Fibroblast of the conjunctiva (primary cell): ENCODE measurements around the gene DDX1.
"Not testable (repeated sequence)": the region's sequence is repeated elsewhere in the genome, so short reads cannot be mapped to it uniquely, and the experiment has no call there.

ENCODE experiments used
- DNase-seq: peaks from one replicate; pipeline ENCODE4 v3.0.0-alpha.2; 2010; ENCODE audit warnings: low read depth

DDX1 gene

DNA sequence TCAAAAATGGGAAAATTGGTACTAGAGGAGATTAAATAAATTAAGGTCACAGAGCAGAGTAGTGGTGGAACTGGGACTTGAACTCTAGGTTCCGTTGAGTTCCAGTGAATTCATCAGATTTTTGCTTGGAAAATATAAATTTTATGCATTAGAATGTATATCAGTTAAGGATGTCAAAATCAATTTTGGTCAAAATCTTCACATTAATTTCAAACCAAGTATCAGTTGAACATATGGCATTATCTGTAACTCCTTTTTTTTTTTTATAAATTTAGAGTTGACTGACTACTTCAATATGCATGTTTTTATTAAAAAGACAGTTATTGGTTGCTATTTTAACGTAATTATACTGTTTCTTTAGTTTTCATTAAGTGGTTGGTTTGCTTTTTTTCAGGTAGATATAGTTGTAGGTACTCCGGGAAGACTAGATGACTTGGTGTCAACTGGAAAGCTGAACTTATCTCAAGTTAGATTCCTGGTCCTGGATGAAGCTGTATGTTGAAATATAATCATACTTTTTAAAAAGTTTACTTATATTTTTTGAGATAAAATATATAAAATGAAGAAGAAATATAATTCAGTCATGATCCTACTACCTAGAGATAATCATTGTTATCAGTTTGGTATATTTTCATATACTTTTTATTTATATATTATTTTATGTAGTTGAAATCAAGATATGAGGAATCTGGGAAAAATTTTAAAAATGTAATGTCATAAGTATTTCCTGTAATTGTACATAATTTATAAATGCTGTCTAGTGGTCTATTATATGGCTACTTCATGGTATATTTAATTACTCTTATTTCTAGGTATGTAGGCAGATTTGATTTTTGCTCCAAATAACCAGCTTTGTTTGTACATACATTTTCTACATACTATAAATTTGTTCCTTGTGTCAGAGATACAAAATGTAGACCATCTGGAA, 25.4 kb downstream of the DDX1 start:
- no peak for DNase-seq

DNA sequence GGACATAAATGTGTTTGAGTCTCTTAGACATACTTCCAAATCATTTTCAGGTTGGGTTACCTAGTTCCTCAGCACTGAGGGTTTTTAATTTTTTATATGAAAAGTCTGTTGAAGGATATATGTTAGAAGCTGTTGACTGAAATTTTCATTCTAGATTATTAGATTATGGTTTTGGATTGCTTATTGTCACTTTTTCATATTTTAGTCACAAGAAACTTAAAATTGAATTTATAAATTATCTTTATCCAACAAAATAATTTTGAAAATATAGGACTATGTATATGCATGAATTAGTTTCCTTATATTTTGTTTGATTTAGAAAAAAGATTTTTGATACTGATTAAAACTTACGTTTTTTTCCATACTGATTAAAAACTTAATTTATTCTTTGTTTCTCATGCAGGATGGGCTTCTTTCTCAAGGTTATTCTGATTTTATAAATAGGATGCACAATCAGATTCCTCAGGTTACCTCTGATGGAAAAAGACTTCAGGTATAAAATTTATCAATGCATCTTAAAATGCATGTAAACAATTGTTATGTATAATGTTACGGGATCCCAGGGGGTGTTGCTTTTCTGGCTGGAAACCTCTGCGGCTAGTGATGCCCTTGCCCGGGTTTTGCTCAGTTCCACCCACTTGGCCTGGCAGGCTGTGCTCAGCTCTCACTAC, 26.2 kb downstream of the DDX1 start:
- DNase-seq: no peak

DNA sequence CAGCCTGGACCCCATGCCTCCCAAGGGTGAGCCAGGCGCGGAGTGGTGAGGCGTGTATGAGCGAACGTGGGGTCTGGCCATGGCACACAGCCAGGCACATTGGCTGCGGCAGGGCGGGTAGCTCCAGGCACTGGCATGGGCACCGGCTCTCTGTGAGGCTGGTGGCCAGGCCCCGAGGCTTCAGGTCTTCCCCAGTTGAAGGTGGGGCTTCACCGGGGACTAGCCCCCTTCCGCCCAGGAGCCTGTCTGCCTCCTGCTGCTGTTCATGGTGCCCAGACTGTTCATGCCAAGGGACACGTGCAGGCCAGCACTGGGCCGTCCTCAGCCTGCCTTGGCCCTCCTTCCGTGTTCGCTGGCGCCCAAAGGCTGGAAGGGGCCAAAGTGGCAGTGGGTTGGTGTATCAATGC, 26.8 kb downstream of the DDX1 start:
- no peak for DNase-seq

DNA sequence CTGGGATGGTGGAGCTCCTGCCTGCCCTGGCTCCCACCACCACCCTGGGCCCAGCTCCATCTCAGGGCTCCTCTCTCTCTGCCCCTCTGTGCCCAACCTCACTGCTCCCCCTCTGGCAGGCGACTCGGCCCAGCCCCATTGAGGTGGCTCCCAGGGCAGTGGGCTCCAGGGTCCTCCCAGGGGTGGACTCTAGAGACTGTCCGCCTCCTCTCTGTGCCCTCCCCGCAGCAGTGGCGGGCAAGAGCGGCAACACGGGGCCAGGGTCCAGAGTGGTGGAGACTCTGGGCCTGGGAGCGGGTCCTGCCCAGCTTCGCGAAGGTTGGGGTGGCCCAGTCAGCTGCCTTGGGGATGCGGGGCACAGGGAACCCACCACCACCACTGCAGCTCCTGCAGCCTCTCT, 27.4 kb downstream of the DDX1 start:
- DNase-seq: no peak

DNA sequence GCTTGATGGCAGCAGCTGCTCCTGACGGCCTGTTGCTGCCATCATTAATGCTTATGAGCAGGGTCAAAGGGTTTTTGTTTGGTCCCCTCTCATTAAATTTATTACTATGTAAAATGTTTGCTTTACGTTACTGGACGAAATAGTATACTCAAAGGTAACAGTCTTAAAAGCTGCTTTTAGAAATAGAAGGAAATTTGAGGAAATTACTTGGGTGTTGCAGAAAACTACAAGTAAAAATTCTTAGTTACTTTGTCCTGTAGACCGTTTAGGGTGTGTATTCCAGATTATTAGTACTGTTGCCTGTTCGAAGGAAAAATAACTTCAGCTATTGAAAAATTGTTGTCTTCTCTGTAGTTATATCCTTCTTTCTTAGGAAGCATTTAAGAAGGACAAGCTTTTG, 27.8 kb downstream of the DDX1 start:
- no peak for DNase-seq

DNA sequence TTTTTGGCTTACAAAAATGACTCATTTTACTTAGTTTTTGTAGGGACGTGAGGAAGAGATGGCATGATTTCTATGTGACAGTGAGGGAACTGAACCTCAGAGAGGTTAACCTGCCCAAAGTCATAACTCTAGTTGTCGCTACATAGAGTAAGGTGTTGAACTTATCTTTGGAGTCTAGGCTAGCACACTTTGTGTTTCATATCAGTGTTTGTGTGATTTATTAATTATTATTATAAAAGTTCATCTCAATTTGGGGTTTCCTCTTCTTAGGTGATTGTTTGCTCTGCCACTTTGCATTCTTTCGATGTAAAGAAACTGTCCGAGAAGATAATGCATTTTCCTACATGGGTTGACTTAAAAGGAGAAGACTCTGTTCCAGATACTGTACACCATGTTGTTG, 28.3 kb downstream of the DDX1 start:
- DNase-seq: no peak

DNA sequence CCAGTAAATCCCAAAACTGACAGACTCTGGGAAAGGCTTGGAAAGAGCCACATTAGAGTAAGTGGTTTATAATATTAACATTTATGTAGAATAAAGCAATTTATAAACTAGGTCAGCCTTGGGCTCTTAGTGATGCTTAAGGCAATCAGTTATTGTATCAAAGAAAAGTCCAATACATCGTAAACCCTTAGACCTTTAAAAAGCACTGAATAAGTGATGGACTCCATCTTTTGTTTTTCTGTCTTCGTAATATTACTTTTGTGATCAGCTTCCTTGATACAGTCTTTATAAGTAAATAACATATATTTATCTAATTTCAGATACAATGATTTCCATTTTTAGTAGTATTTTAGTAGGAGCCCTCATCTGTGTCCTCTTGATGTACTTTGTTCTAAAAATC, 28.7 kb downstream of the DDX1 start:
- DNase-seq: no peak

DNA sequence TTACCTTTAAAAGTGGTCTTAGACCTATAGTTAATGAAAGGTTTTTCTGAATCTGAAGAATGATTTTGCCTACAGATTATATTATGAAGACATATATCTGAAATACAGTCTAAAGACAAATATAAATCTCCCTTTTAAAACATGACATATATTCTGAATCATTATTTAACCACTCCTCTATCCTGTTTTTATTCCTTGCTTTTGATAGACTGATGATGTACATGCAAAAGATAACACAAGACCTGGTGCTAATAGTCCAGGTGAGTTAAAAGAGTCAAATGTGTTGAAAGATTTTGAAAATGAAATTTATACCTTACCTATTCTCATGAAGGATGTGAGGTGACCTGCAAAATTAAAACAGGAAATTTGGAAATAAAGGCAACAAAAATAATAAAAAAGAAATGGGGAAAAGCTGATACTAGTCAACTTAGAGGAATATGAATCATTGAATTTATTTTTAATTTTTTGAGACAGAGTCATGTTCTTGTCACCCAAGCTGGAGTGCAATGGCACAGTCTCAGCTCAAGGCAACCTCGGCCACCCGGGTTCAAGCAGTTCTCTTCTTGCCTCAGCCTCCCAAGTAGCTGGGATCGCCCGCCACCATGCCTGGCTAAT, 29.3 kb downstream of the DDX1 start:
- no peak for DNase-seq

DNA sequence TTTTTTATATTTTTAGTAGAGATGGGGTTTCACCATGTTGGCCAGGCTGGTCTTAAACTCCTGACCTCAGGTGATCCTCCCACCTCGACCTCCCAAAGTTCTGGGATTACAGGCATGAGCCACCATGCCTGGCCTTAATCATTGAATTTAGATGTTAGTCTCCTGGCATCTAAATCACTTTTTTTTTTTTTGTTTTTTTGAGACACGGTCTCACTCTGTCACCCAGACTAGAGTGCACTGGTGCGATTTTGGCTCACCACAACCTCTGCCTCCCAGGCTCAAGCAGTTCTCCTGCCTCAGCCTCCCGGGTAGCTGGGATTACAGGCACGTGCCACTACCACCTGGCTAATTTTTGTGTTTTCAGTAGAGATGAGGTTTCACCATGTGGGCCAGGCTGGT, 29.8 kb downstream of the DDX1 start:
- not testable (repeated sequence) for DNase-seq

DNA sequence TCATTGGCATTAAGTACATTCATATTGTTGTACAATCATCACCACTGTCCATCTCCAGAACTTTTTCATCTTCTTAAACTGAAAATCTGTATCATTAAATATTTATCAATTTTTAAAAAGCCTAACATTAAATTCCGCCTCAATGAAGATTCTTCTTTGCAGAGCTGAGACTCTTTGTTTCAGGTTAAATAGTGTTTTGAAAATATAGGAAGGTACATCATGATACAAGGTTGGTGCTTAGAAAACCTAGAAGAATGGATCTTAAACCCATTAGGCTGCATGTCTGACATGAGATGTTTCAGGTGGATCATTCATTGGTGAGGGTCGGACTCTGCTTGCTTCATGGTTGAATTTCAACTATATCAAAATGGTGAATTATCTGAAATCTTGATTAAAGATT, 30.5 kb downstream of the DDX1 start:
- no peak for DNase-seq

DNA sequence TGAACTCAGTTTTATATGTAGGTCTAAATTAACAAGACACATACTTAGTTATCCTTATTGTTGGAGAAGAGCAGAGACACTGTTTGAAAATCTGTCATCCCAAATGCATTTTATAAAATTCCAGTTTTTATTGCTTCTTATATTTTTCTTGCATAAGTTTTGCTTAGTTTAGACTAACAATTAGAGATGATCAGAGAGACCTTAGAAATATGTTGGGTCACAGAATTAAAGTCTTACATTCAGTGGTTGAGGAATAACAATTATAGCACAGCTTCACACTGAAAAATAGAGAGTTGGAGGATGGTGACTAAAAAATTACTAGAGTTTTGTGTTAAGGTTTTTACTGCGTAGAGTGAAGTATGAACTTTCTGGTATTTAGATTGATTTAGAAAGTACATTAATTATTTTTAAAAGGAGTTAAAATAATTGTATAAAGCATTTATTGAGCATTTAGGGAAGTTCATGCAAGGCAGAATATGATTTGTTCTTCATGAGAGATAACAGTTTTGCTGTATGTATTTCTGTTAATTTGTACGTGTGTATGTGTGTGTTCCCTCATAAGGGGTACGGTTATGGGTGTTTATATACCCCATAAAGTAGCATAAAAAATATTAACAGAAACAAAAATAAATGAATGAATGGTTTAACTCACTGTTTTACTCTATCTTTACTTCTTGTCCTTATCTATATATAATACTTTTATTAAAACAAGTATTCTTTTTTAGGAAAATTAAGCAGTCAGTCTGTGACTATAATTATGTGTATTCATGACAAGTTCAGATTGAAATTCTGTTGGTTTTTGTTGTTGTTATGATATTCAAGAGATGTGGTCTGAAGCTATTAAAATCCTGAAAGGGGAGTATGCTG, 31.2 kb downstream of the DDX1 start:
- no peak for DNase-seq

DNA sequence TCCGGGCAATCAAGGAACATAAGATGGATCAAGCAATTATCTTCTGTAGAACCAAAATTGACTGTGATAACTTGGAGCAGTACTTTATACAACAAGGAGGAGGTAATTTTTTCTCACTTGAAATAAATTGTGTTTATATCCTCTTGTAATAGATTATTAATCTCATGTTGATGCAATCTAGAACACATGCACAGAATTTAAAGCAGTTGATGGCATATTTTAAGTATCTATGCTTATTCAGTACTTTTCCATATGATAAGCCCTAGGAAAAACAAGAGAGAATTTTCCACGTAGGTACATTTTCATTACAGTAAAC, 31.8 kb downstream of the DDX1 start:
- no peak for DNase-seq

DNA sequence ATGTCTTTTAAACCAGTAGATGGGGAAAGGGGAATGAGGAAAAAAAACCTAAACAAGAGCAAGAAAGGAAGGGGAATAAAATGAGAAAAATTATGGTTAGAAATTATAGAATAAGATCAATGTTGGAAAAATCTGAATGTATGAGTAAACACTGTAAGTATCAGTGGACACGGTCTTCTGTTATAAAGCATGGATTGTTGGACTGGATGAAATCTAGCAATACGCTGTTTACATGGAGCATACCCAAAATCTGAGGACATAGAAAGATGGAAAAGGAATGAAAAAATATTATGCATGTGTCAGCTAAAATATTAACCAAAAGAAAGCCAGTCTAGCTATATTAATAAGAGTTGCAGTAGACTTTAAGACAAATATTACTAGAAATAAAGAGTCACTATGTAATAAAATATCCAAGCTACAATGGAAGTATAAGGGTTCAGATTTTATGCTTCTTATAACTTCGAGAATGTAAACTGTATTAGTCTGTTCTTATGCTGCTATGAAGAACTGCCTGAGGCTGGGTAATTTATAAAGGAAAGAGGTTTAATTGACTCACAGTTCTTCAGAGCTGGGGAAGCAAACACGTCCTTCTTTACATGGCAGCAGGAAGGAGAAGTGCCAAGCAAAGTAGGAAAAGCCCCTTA, 32.4 kb downstream of the DDX1 start:
- DNase-seq: no peak

DNA sequence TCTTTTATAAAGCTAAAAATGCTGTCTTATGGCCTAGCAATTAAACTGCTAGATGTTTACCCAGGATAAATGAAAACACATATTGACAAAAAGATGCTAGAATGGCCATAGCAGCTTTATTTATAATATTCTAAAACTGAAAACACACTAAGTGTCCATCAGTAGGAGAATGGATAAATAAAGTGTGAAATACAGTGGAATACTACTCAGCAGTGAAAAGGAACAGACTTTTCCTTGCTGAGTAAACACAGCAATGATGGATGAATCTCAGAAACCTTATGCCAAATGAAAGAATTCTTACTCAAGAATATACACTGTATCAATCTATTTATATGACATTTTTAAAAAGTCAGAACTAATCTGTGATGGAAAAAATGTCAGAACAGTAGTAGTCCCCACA, 33.2 kb downstream of the DDX1 start:
- DNase-seq: no peak

DNA sequence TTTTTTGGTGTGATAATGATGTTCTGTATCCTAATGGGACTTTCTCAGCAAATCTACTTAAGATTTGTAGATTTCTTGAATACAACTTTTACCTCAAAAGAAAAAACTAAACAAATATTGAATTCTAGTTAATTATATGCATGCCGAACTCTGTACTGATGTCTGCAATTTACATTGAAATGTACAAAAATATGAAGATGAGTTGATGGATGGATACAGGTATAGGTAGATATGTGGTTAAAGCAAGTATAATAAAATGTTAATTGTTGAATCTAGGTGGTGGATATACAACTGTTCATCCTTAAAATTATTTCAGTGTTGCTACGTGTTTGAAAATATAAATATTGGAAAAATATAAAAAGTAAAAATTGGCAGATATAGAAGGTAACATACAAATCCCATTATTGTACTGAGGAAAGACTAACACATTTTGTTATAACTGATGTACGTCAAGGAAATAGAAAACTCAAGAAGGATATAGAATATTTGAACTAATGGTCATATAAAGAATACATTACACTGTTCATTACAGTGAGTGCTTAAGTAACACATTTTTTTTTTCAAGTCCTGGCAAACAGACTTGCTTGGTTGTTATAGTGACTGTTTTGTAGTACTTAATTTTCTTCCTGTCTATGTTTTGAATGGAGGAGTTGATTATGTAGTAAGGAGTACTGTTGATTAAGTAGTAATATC, 33.8 kb downstream of the DDX1 start:
- DNase-seq: no peak

DNA sequence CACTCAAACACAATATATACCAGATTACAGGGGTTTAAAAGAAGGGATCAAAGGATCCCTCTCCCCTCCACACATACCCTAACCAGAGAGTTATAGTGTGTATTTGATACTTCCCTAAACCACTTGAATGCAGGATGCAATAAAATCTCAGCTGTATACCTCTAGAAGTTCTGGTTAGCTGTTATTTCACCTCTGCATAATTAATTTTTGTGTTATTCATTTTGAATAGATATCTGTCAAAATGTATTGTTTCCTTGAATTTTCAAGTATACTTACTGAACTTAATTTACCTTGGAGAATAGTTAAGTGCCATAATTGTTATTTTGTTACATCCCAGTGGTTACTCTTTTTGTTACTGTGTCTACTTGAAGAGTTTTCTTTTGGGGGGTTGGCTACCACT, 34.5 kb downstream of the DDX1 start:
- DNase-seq: no peak

DNA sequence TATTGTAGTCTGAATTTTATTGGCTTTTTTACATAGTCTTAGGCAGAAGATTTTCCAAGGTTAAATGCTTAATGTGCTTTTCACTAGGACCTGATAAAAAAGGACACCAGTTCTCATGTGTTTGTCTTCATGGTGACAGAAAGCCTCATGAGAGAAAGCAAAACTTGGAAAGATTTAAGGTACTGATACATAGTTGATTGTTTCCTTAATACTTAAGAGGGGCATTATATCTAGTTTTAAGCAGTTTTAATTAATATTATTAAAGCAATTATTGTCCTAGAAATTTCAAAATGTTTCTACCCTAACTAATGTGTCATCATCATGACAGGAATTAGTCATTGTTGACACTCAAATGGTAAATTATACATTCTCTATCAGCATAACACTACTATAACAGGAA, 35.3 kb downstream of the DDX1 start:
- no peak for DNase-seq

DNA sequence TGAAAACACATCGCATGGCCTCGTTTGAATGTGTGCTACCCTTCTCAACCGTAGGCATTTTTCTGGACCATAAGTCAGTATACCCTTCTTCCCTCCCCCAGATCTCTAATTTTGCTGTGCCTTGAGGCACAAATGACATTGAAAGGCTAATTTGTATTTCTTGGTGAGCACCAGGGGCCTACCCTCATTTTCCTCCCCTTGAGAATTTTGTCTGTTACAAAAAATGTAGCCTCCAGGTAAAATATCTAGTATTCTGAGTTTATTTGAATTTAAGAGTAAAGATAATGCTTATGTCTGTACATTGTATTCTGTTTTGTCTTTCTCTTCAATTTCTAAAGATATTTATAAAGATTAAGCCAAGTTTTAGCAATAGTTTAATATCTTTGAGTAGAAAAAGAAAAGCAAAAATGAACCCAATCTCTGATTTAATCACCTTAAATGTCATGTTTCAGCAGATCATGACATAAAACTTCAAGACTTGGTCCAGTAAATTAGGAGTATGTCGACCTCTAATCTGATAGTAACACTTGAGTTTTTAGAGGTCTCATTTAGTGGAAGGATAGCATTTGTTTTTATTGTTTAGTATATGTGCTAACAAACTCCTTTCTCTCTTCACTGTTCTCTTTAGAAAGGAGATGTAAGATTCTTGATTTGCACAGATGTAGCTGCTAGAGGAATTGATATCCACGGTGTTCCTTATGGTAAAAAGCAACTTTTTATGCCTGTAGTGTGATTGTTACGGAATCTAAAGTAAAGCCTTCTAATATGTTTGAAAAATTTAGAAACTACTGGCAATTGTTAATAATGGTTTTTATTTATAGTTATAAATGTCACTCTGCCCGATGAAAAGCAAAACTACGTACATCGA, 36.4 kb downstream of the DDX1 start:
- no peak for DNase-seq

DNA sequence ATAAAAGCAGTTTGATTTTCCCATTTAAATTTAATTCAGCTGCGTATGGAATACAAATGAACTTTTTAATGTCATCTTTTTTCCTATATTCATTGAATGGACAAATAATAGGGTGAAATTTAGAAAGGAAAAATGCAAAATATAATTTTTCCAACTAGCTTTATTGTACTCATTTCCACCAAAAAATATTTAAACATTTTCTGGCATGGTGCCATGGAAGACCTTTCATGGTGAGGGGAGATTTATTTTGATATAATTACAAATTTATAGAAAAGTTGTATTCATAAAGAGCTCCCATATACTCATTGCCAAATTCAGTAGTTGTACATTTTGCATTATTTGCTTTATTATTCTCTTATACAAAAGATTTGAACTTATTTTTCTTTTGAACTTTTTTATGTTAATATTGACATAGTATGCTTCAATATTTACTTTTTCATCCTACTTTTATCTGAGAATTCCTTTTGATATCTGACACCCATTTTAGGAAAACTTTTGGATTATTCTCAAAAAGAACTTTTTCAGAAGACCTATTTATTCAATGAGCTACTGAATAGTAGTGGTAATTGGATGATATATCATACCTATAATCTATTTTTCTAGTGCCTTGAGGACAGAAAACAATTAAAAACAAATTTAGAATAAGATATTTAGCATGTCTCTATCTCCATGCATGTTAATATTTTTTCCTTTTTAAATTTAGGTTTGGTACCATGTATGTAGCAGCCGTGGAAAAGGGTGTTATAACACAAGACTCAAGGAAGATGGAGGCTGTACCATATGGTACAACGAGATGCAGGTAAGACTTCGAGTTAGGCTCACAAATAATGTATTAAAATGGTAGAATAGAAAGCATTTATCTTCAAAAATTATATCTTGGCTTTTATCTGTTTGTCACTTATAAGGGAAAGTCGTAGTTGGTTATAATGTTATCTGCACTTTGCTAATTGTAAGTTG, 37.5 kb downstream of the DDX1 start:
- no peak for DNase-seq
